ENCODE results near the gene EPB41. TPM values are rescaled to one million over a fixed set of nuclear protein-coding genes. Genes with fewer than 3 reads are reported as not detected.
"Not testable (repeated sequence)": the region's sequence is repeated elsewhere in the genome, so short reads cannot be mapped to it uniquely, and the experiment has no call there.

Gene EPB41
- total RNA-seq, result 100 to 1,000 TPM; 163 to 198 TPM

GRCh38 chr1:28914228-28915030, at the start of gene EPB41:
TSS of gene EPB41 (plus strand) at chr1:28914569. CDS start at chr1:28987438, 72,869 bp downstream.
- peak within 1 kb of the TSS; percentile 96 for H3K4me3 Mint-ChIP-seq
- H3K27me3 Mint-ChIP-seq, result no peaks in the 10 kb centered on the region
- H3K4me1 Mint-ChIP-seq, result peaks cover 46% of the 10 kb centered on the region
- no peaks in the 10 kb centered on the region for H3K9me3 Mint-ChIP-seq
- DNase-seq, result peak; percentile 94
- H3K27ac Mint-ChIP-seq, result peak within 1 kb of the TSS; percentile 98
- peaks cover 30% of the 10 kb centered on the region for H3K36me3 Mint-ChIP-seq (ENCODE audit: low read depth)
- CTCF ChIA-PET, result interaction anchor here (1.0 to 2.1 kb wide), 7 partner anchors 11 to 178 kb away, joined by 3 to 7 read pairs (median 4); partner anchors contain the start of gene YTHDF2
- POLR2A ChIA-PET, result interaction anchor here (0.7 to 1.2 kb wide), 5 partner anchors 12 to 1952 kb away, joined by 3 to 5 read pairs (median 3); partner anchors contain the start of gene TAF12

GRCh38 chr1:28864695-28865094, 49.7 kb upstream of the EPB41 start:
- H3K27ac Mint-ChIP-seq, result no peak overlapping the region
- H3K27me3 Mint-ChIP-seq, result peaks cover 3% of the 10 kb centered on the region
- no peaks in the 10 kb centered on the region for H3K36me3 Mint-ChIP-seq (ENCODE audit: low read depth)
- no peaks in the 10 kb centered on the region for H3K9me3 Mint-ChIP-seq
- ChIA-PET CTCF (no interaction called here), POLR2A (no interaction called here)
- no peak overlapping the region for H3K4me3 Mint-ChIP-seq
- no peaks in the 10 kb centered on the region for H3K4me1 Mint-ChIP-seq
- DNase-seq, result no peak

GRCh38 chr1:28865997-28866650, 48.2 kb upstream of the EPB41 start:
- no peaks in the 10 kb centered on the region for H3K36me3 Mint-ChIP-seq (ENCODE audit: low read depth)
- DNase-seq, result no peak
- peaks cover 3% of the 10 kb centered on the region for H3K27me3 Mint-ChIP-seq
- CTCF ChIA-PET, result interaction anchor here (0.6 to 1.2 kb wide), 4 partner anchors 13 to 412 kb away, joined by 3 to 4 read pairs (median 4); no protein-coding TSS in a partner anchor
- no peaks in the 10 kb centered on the region for H3K4me1 Mint-ChIP-seq
- H3K9me3 Mint-ChIP-seq, result no peaks in the 10 kb centered on the region
- POLR2A ChIA-PET, result no interaction called here
- no peak overlapping the region for H3K4me3 Mint-ChIP-seq
- H3K27ac Mint-ChIP-seq, result no peak overlapping the region

- H3K27ac Mint-ChIP-seq, result no peak overlapping the region
- ChIA-PET POLR2A (no interaction called here), CTCF (no interaction called here)
- DNase-seq, result no peak
- H3K4me1 Mint-ChIP-seq, result no peaks in the 10 kb centered on the region
- no peaks in the 10 kb centered on the region for H3K9me3 Mint-ChIP-seq
- no peaks in the 10 kb centered on the region for H3K36me3 Mint-ChIP-seq (ENCODE audit: low read depth)
- H3K27me3 Mint-ChIP-seq, result peaks cover 3% of the 10 kb centered on the region
- no peak overlapping the region for H3K4me3 Mint-ChIP-seq
Observed at GRCh38 chr1:28867850-28868249, 46.5 kb upstream of the EPB41 start.

- Mint-ChIP-seq H3K27me3 (peaks cover 3% of the 10 kb centered on the region), H3K36me3 (ENCODE audit: low read depth) (no peaks in the 10 kb centered on the region), H3K9me3 (no peaks in the 10 kb centered on the region), H3K4me1 (no peaks in the 10 kb centered on the region), H3K4me3 (no peak overlapping the region), H3K27ac (no peak overlapping the region)
- ChIA-PET CTCF (interaction anchor here (0.7 to 1.0 kb wide), 2 partner anchors 12 to 16 kb away, joined by 3 to 4 read pairs; no protein-coding TSS in a partner anchor), POLR2A (no interaction called here)
- no peak for DNase-seq
Observed at GRCh38 chr1:28869952-28870351, 44.4 kb upstream of the EPB41 start.

- Mint-ChIP-seq H3K4me1 (peaks cover under 1% of the 10 kb centered on the region), H3K4me3 (no peak overlapping the region), H3K36me3 (ENCODE audit: low read depth) (no peaks in the 10 kb centered on the region), H3K9me3 (no peaks in the 10 kb centered on the region), H3K27me3 (peaks cover 2% of the 10 kb centered on the region), H3K27ac (no peak overlapping the region)
- ChIA-PET CTCF (no interaction called here), POLR2A (no interaction called here)
- no peak for DNase-seq
Observed at GRCh38 chr1:28871631-28872401, 42.6 kb upstream of the EPB41 start.

- not testable (repeated sequence) for H3K36me3 Mint-ChIP-seq (ENCODE audit: low read depth); H3K4me1 Mint-ChIP-seq; H3K27ac Mint-ChIP-seq; DNase-seq; H3K27me3 Mint-ChIP-seq; H3K9me3 Mint-ChIP-seq; H3K4me3 Mint-ChIP-seq
- ChIA-PET CTCF (interaction anchor here (1.2 to 1.7 kb wide), 3 partner anchors 10 to 328 kb away, joined by 3 to 4 read pairs (median 3); no protein-coding TSS in a partner anchor), POLR2A (interaction anchor here (0.6 kb wide), 1 partner anchor 18 kb away, joined by 4 read pairs; no protein-coding TSS in a partner anchor)
Observed at GRCh38 chr1:28875134-28875533, 39.2 kb upstream of the EPB41 start.

- ChIA-PET POLR2A (interaction anchor here (0.6 kb wide), 1 partner anchor 164 kb away, joined by 5 read pairs; no protein-coding TSS in a partner anchor), CTCF (interaction anchor here (0.5 to 3.5 kb wide), 40 partner anchors 9 to 800 kb away, joined by 3 to 17 read pairs (median 4); partner anchors contain the start of genes ATP5IF1, EPB41, GMEB1 and SRSF4)
- Mint-ChIP-seq H3K9me3 (no peaks in the 10 kb centered on the region), H3K27ac (no peak overlapping the region), H3K4me1 (peaks cover 12% of the 10 kb centered on the region), H3K27me3 (peaks cover 2% of the 10 kb centered on the region), H3K36me3 (ENCODE audit: low read depth) (no peaks in the 10 kb centered on the region), H3K4me3 (no peak overlapping the region)
- peak; percentile 82 for DNase-seq
Observed at GRCh38 chr1:28877132-28877781, 37.1 kb upstream of the EPB41 start.

GRCh38 chr1:28878796-28879195, 35.6 kb upstream of the EPB41 start:
- Mint-ChIP-seq H3K4me3 (no peak overlapping the region), H3K4me1 (peaks cover 16% of the 10 kb centered on the region), H3K36me3 (ENCODE audit: low read depth) (no peaks in the 10 kb centered on the region), H3K9me3 (no peaks in the 10 kb centered on the region), H3K27me3 (peaks cover 2% of the 10 kb centered on the region), H3K27ac (no peak overlapping the region)
- CTCF ChIA-PET, result interaction anchor here (0.5 to 3.5 kb wide), 9 partner anchors 12 to 610 kb away, joined by 3 to 17 read pairs (median 3); no protein-coding TSS in a partner anchor
- DNase-seq, result no peak
- POLR2A ChIA-PET, result no interaction called here

- ChIA-PET CTCF (interaction anchor here (0.5 to 2.1 kb wide), 29 partner anchors 9 to 1432 kb away, joined by 3 to 23 read pairs (median 4); partner anchors contain the start of genes EPB41 and TMEM200B), POLR2A (no interaction called here)
- Mint-ChIP-seq H3K9me3 (no peaks in the 10 kb centered on the region), H3K36me3 (ENCODE audit: low read depth) (no peaks in the 10 kb centered on the region), H3K27ac (peak overlapping the region; percentile 38), H3K4me1 (peaks cover 40% of the 10 kb centered on the region), H3K4me3 (no peak overlapping the region), H3K27me3 (no peaks in the 10 kb centered on the region)
- peak; percentile 86 for DNase-seq
Observed at GRCh38 chr1:28882009-28882628, 32.2 kb upstream of the EPB41 start.

- Mint-ChIP-seq H3K9me3 (no peaks in the 10 kb centered on the region), H3K36me3 (ENCODE audit: low read depth) (no peaks in the 10 kb centered on the region), H3K27ac (no peak overlapping the region), H3K4me3 (no peak overlapping the region), H3K27me3 (no peaks in the 10 kb centered on the region), H3K4me1 (peaks cover 44% of the 10 kb centered on the region)
- POLR2A ChIA-PET, result no interaction called here
- CTCF ChIA-PET, result interaction anchor here (0.7 to 2.4 kb wide), 5 partner anchors 15 to 320 kb away, joined by 3 to 16 read pairs (median 5); no protein-coding TSS in a partner anchor
- no peak for DNase-seq
Observed at GRCh38 chr1:28883242-28883616, 31.1 kb upstream of the EPB41 start.
